HG03045 (cell line): Measurements from ENCODE around the gene GLUD1.
"Not testable (repeated sequence)": the region's sequence is repeated elsewhere in the genome, so short reads cannot be mapped to it uniquely, and the experiment has no call there.

Experiments
- ATAC-seq: cut with Tn5 transposase; IDR thresholded peaks from one replicate; pipeline ENCODE4 v1.9.1; 2021; ENCODE audit warnings: mild to moderate bottlenecking, moderate library complexity; ENCODE audit not compliant: unreplicated experiment

Gene GLUD1

DNA sequence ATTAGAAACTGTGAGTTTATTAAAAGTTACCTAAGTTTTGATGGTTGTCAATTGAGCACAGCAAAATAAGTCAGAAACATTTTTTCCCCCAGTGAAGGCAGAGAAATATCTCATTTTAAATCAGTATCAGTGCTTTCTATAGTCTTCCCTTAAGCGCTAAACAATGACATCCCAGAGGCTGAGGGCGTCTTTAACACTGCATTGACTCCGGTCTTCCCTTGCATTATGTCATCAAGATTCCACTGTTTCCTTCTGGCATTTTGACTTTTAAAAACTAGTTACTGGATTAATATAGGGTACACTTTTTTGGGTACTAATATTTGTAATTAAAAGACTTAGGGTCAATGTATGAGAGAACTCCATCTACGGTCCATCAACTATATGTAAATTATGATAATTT is 3.9 kb downstream of the GLUD1 start:
- ATAC-seq = no peak

DNA sequence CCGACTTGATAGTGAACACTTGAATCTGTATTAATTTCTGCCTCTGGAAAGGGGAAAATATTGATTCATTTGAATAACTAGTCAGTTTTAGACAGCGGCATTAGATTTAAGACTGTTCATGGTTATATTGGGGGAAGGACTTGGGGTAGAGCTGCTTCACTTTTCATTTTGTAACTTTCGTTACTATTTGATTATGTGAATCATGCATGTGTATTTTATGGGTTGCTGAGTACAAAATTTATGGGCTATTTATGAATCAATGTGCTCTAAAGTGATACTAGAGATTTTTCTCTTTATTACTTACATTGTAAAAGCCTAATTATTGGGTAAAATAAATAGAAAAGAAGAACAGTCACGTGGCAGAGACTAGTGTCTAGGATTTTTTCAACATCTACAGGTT is 4.9 kb downstream of the GLUD1 start:
- no peak for ATAC-seq

DNA sequence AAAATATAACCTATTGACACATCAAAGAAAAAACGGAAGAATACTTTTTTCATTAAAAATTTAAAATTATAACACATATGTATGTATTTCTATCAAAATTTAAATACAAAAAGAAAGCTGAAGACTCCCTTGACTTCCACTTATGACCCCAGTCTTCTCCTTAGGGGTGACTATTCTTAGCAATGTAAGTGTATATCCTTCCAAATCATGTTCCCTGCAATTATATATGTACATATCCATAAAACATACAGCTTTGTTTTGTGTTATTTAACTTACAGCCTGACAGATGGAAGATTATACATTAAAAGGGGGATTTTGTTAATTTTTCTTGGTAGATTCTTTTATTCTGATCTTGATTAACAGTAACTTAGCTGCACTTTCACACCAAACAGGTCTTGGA is 9.1 kb downstream of the GLUD1 start:
- no peak for ATAC-seq

DNA sequence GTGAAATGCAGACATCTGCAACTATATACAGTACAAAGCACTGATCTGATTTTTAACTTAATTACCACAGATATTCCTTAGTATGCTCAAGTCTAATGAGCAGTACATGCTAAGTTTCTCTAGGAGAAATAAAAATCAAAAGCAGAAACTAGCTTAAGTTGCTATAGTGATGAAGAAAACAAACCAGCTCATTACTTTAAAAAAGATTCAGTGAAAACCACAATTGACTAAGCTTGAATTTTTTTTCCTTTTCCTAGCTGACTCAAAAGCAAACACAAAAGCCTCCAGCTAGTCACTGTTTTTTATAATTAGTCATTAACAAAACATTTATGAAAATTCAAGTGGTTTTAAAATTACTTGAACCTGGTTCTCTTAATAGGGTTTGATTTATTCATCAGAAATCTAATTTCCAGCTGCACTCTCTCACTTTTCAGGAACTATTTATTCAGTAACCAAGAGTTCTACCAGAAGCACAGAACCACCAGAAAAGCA is 10.3 kb downstream of the GLUD1 start:
- ATAC-seq = not testable (repeated sequence)

DNA sequence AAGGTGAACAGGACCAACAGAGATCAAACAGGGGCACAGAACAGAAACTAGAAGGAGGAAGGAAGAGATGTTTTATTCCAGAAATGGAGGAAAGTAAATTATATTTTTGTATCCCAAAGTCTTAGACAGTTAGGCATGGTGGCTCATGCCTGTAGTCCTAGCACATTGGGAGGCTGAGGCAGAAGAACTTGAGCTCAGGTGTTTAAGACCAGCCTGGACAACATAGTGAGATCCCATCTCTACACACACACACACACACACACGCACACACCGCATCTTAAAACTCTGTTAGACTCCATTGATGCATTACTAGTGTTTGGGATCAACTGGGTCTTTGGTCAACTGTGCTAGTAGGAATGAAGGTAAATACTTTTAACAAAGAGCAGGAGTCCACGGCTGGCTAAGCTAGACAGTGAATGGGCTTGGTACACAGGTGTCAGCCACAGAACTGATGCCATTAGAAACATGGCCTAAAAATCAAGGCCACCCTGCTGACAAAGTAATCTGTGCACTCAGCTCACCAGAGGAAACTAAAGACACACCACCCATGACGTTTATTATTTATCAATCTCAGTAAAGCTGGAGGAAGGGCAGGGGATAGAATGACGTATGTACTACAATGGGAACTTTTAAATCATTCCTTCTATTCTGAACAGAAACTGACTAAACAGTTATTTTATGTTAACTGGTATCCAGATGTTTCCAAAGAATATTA is 10.9 kb downstream of the GLUD1 start:
- not testable (repeated sequence) for ATAC-seq

DNA sequence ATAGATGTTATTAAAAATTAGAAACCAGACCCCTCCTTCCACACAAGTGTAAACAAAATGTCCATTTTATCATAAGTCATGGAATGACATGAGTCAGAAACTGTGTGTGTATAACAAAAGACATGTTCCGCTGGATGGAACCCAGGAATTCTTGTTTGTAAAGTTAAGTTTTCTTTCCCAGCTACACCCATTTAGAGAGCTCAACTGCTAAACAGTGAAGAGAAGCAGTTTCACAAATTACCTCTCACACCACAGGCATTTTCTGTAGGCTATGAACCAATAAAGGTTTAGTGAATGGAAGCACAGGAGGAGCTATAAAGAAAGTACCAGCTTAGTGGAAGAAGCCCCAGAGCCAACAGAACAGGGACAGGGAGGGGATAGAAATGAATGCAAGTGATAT is 12.4 kb downstream of the GLUD1 start:
- ATAC-seq = not testable (repeated sequence)

DNA sequence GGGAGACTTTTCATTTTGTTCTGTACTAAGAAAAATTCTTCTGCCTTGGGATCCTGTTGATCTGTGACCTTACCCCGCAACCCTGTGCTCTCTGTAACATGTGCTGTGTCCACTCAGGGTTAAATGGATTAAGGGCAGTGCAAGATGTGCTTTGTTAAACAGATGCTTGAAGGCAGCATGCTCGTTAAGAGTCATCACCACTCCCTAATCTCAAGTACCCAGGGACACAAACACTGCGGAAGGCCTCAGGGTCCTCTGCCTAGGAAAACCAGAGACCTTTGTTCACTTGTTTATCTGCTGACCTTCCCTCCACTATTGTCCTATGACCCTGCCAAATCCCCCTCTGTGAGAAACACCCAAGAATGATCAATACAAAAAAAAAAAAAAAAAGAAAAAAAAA is 13.1 kb downstream of the GLUD1 start:
- not testable (repeated sequence) for ATAC-seq

DNA sequence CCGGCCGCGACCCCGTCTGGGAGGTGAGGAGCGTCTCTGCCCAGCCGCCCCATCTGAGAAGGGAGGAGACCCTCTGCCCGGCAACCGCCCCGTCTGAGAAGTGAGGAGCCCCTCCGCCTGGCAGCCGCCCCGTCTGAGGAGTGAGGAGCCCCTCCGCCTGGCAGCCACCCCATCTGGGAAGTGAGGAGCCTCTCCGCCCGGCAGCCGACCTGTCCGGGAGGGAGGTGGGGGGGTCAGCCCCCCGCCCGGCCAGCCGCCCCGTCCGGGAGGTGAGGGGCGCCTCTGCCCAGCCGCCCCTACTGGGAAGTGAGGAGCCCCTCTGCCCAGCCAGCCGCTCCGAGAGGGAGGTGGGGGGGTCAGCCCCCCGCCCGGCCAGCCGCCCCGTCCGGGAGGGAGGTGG is 14.0 kb downstream of the GLUD1 start:
- ATAC-seq = not testable (repeated sequence)

DNA sequence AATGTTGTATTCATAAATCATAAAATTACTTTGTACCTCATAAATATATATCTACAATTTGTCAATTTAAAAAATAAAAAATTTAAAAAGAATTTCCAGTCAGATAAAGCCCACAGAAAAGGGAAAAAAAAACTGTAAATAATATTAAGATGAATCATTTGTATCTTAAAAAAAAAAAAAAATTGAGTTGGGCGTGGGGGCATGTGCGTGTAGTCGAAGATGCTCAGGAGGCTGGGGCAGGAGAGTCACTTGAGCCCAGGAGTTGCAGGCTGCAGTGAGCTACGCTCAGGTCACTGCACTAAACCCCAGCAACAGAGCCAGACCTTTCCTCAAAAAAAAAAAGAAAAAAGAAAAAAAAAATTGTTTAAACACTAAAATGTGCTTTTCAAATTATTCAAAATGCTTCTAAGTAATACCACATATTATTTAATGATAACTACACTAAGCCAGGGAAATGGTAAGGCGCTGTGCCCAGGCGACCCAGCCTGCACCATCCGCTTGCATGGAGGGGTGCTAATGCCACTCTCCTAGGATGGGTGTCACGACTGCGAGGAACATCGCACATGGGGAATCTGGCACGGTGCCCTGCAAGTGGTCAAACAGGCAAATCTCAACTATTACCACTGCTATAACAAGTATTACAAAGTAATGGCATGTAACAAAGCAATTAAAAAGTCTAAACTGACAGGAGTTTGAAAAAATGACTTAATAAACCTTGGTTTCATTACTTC is 15.4 kb downstream of the GLUD1 start:
- ATAC-seq = no peak

DNA sequence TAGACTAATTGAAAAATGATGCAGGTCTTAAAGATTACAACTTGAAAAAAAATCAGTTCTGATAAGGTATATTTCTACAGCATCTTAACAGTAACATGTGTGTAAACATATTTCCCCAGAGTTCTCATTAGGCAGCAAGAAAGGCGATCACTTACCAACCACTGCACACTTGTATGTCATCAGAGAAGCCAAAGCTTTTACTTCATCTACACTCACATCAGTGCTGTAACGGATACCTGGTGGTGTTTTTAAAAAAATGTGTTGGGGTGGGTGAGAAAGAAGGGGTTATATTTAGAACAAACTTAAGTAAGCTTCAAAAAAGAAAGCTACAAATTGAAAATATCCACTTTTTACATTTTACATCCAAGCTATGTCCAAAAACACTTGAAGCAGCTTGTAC is 18.2 kb downstream of the GLUD1 start:
- ATAC-seq = not testable (repeated sequence)

DNA sequence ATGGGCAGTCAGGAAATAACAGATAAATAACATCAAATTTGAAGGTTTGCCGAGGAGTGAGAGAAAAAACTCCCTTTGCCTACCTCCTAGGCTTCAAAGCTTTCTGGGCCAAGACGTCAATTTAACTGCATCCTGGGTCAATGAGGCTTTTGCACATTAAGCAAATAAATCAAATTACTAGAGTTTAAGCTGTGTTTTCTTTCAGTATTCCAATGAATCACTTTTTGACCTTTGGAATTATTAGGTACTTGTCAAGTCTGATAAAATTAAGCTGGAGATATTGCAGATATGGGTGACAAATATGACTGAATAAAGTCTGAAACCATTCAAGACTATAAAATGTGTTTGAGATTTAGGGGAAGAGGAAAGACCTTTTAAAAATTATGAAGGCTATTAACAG is 22.2 kb downstream of the GLUD1 start:
- no peak for ATAC-seq

DNA sequence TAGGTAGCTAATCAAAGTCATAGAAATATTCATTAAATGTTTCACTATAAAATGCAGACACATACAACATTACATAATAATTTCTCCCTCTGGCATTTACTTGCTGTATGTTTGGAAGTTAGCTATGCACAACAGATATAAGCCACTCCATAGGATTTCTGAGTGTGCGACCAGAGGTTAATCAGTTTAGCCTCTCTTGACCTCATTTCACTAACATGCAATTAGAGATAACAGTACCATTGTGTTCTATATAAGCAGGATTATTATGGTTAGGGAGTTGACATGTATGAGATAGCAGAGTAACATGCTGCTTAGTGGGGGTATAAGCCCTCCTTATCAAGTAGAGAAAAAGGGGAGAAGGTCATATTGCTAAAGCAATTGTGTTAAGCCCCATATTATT is 26.4 kb downstream of the GLUD1 start:
- no peak for ATAC-seq

DNA sequence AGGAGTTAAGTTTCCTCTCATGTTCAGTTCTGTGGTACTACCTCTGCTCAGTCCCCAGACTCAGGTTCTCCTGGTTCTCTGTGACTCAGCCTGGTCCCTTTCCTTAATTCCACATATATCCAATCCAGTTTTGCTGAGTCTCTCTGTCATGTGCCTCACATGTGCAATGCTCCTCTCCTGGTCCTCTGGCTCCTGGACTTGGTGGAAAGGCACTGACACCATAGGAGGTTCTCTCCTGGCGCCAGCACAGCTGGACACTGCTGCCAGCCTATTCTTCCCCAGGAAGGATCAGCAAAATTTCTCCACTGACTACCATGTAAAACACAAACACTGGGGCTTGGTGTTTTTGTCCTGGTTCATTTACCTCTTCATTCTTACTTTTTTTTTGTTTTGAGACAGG is 27.8 kb downstream of the GLUD1 start:
- no peak for ATAC-seq

DNA sequence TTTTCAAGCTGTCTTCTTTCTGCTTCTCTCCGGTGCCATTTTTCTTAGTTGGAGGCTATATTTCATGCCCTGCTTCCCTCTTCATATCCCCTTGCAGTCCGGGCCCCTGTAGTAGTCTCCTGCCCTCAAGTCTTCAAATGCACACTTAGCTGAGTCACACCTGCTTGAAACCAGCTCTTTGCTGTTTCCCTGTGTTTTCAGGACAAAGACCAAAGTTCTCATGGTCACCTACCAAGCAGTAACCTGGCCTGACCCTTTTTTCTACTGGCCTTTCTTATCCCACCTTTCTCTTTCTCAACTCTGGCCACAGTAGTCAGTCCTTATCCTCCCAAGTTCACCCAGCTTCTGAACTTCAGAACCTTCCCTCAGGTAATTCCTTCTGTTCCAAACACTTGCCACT is 28.5 kb downstream of the GLUD1 start:
- ATAC-seq = no peak

DNA sequence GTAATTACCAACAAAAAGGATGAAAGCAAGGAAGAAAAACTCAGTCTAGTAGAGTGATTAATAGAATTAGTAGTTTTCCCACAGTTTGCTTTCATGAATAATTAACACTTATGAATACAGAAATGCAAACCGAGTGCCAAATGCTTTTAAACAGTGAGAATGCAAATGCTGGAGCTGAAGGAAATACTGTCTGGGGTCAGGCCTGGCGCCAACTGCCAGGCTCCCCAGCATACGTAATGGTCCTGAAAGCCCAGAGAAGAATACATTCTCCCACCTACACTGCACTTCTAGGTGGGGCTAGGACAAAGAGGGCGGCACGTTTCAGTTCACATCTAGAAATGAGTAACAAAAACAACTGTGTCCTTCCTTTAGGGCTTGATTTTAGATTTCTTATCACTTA is 30.0 kb downstream of the GLUD1 start:
- no peak for ATAC-seq

DNA sequence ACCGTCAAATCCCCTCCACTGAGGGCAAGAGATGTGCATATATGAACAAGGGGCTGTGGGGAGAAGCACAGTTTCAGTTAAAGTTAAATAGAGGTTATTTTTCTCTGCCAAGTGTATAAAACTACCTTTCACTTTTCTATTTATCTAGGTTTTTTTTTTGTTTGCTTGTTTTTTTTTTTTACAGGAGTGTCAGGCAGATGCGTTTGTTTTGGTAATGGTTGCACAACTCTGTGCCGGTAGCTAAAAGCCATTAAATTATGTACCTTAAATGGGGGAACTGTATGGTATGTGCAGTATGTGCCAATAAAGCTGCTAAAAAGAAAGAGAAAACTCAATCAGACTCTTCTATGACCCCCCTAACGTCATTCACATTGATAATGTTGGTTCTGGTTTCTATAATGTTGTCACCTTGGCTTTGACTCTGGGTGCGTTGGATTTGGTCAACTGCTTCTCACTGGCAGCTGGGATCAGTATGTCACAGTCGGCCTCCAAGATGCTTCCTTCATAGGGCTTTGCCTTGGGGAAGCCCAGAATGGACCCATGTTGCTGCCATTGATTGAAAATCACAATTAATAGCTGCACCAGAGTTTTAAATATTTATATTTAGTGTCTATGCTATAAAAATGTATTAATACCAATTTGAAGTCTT is 34.2 kb downstream of the GLUD1 start:
- no peak for ATAC-seq

DNA sequence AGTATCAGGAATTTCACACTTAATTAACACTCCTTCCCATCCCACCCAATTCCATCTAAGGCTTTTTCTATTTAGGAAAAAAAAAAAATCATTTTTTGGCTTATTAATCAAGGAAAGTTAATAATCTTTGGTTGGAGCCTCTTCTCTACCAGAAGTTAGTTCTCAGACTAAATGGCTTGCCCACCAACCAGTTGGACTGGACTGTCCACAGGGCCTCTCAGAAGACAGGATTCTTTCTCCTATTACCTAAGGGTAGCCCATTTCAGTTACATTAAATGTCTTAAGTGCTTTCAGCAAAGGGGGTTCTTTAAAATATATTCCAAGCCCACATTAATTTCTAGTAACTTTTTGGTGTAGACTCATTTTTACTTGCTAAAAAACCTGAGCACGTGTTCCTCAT is 35.2 kb downstream of the GLUD1 start:
- no peak for ATAC-seq

DNA sequence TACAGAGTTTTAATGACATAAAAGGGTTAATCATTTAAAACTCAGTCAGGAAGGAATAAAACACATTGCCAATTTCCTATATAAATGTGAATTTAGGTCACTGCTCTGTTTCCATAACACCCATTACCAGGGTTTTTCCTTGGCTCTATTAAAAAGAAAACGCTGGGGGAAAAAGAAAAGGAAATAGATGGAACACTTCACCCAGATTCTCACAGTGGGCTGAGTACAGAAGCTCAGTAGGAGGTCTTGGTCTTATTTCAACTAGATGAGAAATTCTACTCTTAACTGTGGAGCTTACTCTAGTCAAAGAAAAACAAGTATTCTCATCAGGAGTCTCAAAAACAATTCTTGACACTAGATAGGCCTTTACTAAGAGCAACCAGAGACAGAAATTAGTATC is 36.5 kb downstream of the GLUD1 start:
- no peak for ATAC-seq

DNA sequence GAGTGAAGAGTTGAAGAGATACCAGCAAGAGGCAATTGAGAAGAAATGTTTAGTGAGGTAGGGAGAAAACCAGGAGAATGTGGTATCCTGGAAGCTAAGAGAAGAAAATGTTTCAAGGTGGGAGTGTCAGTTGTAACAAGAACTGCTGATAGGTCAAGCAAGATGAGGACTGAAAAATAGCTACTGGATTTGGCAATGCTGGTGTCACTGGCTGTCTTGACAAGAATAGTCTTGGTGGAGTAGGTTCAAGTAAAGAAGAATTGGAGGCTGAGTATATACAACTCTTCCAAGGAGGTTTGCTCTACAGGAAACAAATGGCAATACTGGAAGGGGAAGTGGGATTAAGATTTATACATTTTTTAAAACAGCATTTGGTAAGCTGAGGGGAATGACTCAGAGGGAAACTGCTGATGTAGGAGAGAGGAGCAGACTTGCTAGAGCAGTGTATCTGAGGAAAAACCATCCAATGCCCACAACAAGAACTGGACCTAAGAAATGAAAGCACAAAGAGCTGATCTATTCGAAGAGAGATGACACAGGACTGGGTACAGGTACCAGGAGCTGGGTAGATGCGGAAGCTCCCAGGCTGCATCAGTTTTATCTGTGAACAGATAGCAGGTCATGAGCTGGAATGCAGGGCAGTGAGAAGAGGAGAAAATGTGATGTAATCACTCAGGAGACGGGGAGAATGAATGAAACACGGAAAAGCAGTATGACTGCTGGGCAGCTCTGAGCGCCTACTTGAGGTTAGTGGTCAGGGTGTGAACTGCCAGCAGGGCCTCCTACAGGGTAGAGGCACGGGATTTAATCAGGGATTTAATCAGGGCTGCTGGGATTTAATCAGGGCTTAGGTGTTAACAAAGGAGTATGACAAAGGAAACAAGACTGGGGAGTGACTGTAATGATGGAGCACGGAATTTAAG is 40.0 kb downstream of the GLUD1 start:
- no peak for ATAC-seq

DNA sequence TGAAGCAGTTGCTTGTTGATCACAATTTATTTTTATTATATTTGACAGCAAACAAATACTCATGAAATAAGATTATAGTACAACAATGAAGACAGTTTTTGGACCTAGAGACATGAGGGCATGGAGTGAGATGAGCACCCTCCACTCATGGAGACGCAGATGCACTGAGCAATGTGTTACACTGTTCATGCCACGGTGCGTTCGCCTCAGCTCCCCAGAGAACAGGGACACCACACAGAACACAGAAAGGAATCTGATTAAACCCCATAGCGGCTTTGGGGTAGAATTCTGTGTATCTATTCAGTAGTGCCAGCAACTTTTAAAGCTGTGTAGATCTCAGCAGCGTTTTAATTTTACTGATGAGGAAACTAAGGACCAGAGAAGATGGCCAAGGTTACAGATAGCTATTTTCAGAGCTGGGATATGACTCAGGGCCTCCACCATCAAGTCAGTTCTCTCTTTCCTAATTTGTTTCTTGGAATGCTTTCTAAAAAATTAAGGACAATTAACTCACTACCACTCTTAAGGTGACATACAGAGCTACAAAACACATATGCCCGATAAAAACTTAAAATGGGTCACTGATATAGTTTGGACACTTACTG is 41.0 kb downstream of the GLUD1 start:
- no peak for ATAC-seq
